HEK293 (cell line): ENCODE measurements around the gene RPP38.

Source experiments
- CTCF ChIP-seq: fragments of 450-650 bp; formaldehyde crosslinking; IDR thresholded peaks from 2 replicates; pipeline ENCODE4 v1.5.1; 2016; ENCODE audit warnings: missing biosample characterization, missing genetic modification characterization
- MZF1 ChIP-seq: fragments of 450-650 bp; formaldehyde crosslinking; IDR thresholded peaks from 2 replicates; pipeline ENCODE4 v1.5.1; 2017; ENCODE audit warnings: missing biosample characterization, missing genetic modification characterization, borderline replicate concordance
- RBAK ChIP-seq: fragments of 450-650 bp; formaldehyde crosslinking; IDR thresholded peaks from 2 replicates; pipeline ENCODE4 v1.5.1; 2016; ENCODE audit warnings: missing biosample characterization, missing genetic modification characterization
- ZBTB17 ChIP-seq: fragments of 450-650 bp; formaldehyde crosslinking; IDR thresholded peaks from 2 replicates; pipeline ENCODE4 v1.5.1; 2016; ENCODE audit warnings: missing biosample characterization, missing genetic modification characterization
- ZBTB21 ChIP-seq: fragments of 450-650 bp; formaldehyde crosslinking; IDR thresholded peaks from 2 replicates; pipeline ENCODE4 v1.5.1; 2017; ENCODE audit warnings: missing biosample characterization, missing genetic modification characterization
- ZBTB49 ChIP-seq: fragments of 450-650 bp; formaldehyde crosslinking; IDR thresholded peaks from 2 replicates; pipeline ENCODE4 v1.5.1; 2016; ENCODE audit warnings: missing biosample characterization, missing genetic modification characterization, low read depth
- ZNF24 ChIP-seq: fragments of 450-650 bp; formaldehyde crosslinking; IDR thresholded peaks from 2 replicates; pipeline ENCODE4 v1.5.1; 2016; ENCODE audit warnings: missing biosample characterization, missing genetic modification characterization
- ZNF302 ChIP-seq: fragments of 450-650 bp; formaldehyde crosslinking; IDR thresholded peaks from 2 replicates; pipeline ENCODE4 v1.5.1; 2016; ENCODE audit warnings: missing biosample characterization, missing genetic modification characterization, low read depth
- ZNF398 ChIP-seq: fragments of 450-650 bp; formaldehyde crosslinking; IDR thresholded peaks from 2 replicates; pipeline ENCODE4 v1.5.1; 2017; ENCODE audit warnings: missing biosample characterization, missing genetic modification characterization
- ZNF518A ChIP-seq: fragments of 450-650 bp; formaldehyde crosslinking; conservative IDR thresholded peaks from 2 replicates; pipeline ENCODE4 v1.5.1; 2016; ENCODE audit warnings: low read depth, missing biosample characterization, missing genetic modification characterization
- ZNF670 ChIP-seq: fragments of 450-650 bp; formaldehyde crosslinking; IDR thresholded peaks from 2 replicates; pipeline ENCODE4 v1.5.1; 2016; ENCODE audit warnings: missing biosample characterization, missing genetic modification characterization, low read depth

- TF ChIP-seq ZBTB49 (tag by site-specific recombination) (no peak), RBAK (tag by site-specific recombination) (no peak), ZNF398 (tag by site-specific recombination) (no peak), CTCF (tag by site-specific recombination) (no peak), ZNF24 (tag by site-specific recombination) (no peak), ZBTB17 (tag by site-specific recombination) (no peak), ZBTB21 (tag by site-specific recombination) (no peak), ZNF518A (tag by site-specific recombination) (no peak), ZNF302 (tag by site-specific recombination) (no peak), ZNF670 (no peak), MZF1 (tag by site-specific recombination) (no peak)
These were observed 23.4 kb downstream of the RPP38 start for GRCh38 chr10:15120523-15120922.
